ENCODE measurements around the gene CEP350.

- no peak for TF ChIP-seq POLR2A (IDR thresholded peaks at IDR 0.05)
- no peak for TF ChIP-seq CTCF (IDR thresholded peaks at IDR 0.05)
These were observed 18.8 kb downstream of the CEP350 start for GRCh38 chr1:179973198-179974110.
